Lung (tissue), 12 donors: ENCODE results near the gene AKAP13. TPM values are rescaled to one million over a fixed set of nuclear protein-coding genes. Genes with fewer than 3 reads are reported as not detected.
"Not testable (repeated sequence)": the region's sequence is repeated elsewhere in the genome, so short reads cannot be mapped to it uniquely, and the experiment has no call there.

Experiments used
- ATAC-seq: fragments of 200-7000 bp; cut with Tn5 transposase; one replicate; pipeline ENCODE4 v1.9.1; 2020; ENCODE audit warnings: moderate number of reproducible peaks; ENCODE audit not compliant: insufficient read depth, low FRiP score
- DNase-seq, 3 donors: peaks; one replicate each; pipeline ENCODE4 v3.0.0-alpha.2; 2013 to 2017
- H3K27ac ChIP-seq, 2 donors: one replicate each; pipeline ENCODE4 v1.5.1; 2013; ENCODE audit warnings: mild to moderate bottlenecking in 2 of 2, moderate library complexity in 2 of 2, control low read depth in 1 of 2, inconsistent platforms in 1 of 2, low read depth in 1 of 2, low read length in 1 of 2
- H3K27me3 ChIP-seq, 3 donors: one replicate each; pipeline ENCODE4 v1.5.1; 2013; ENCODE audit warnings: low read length in 2 of 3; ENCODE audit not compliant: control insufficient read depth in 3 of 3, insufficient read depth in 3 of 3
- H3K36me3 ChIP-seq, 4 donors: one replicate each; pipeline ENCODE4 v1.5.1; 2013; ENCODE audit warnings: low read length in 4 of 4, mild to moderate bottlenecking in 1 of 4, moderate library complexity in 1 of 4; ENCODE audit not compliant: control insufficient read depth in 4 of 4, insufficient read depth in 4 of 4
- H3K4me1 ChIP-seq, 5 donors: one replicate each; pipeline ENCODE4 v1.5.1; 2013; ENCODE audit warnings: low read length in 5 of 5, mild to moderate bottlenecking in 2 of 5, moderate library complexity in 1 of 5; ENCODE audit not compliant: control insufficient read depth in 5 of 5, insufficient read depth in 5 of 5
- H3K4me3 ChIP-seq: one replicate; pipeline ENCODE4 v1.5.1; 2013; ENCODE audit warnings: mild to moderate bottlenecking, control low read depth, moderate library complexity
- H3K9ac ChIP-seq, 2 donors: one replicate each; pipeline ENCODE4 v1.5.1; 2013; ENCODE audit warnings: low read length in 2 of 2, control low read depth in 1 of 2; ENCODE audit not compliant: insufficient read depth in 1 of 2
- H3K9me3 ChIP-seq, 4 donors: one replicate each; pipeline ENCODE4 v1.5.1; 2013; ENCODE audit warnings: low read length in 3 of 4, mild to moderate bottlenecking in 1 of 4, moderate library complexity in 1 of 4; ENCODE audit not compliant: control insufficient read depth in 4 of 4, insufficient read depth in 3 of 4
- CTCF ChIP-seq: IDR thresholded peaks from 2 replicates; pipeline ENCODE4 v1.5.1; 2012; ENCODE audit warnings: mild to moderate bottlenecking; ENCODE audit errors: control extremely low read depth, extremely low read depth
- WGBS, 2 donors: extraction: QIAGEN DNeasy Blood & Tissue Kit; methylation state at CpG; one replicate each; pipeline ENCODE4 v1.1.7; 2013; 5-methylcytosine and 5-hydroxymethylcytosine counted together
- polyA plus RNA-seq, 2 donors: library from polyadenylated mRNA; stranded (reverse); fragments of 200-250 nt; gene quantifications; one replicate each; pipeline ENCODE4 v1.2.1, GENCODE V29; 2013
- total RNA-seq, 2 donors: library from RNA; depleted of rRNA in 1 of 2; stranded (reverse); fragments of >200 nt in 1 of 2; gene quantifications; one replicate each; pipeline ENCODE4 v1.2.1, GENCODE V29; 2014 to 2021
- donor health status: control.
- donor health status: control.
- donor health status: Bipolar disorder and iron deficiency.
- donor health status: healthy.
- donor health status: DM: yes; HTN: yes; CAD: no.

Gene AKAP13
- total and polyA plus RNA-seq, 4 donors = 102 to 1,115 (median 259) TPM

GRCh38 chr15:85657132-85657531 lies 276.7 kb downstream of the AKAP13 start:
- H3K27me3 ChIP-seq = no peaks in the 10 kb centered on the region
- H3K9ac ChIP-seq = no peak overlapping the region
- ATAC-seq = no peak
- TF ChIP-seq CTCF = no peak
- no peak overlapping the region for H3K27ac ChIP-seq
- peaks cover 15 to 32% (median 25%) of the 10 kb centered on the region in 4 donors for H3K36me3 ChIP-seq
- no peak overlapping the region for H3K4me3 ChIP-seq
- H3K9me3 ChIP-seq = no peaks in the 10 kb centered on the region
- DNase-seq = no peak
- 0 to 49% methylated on average over 1 of the region's 1 CpG for WGBS, 2 donors
- peaks cover 0 to 5% (median 0%) of the 10 kb centered on the region in 5 donors for H3K4me1 ChIP-seq

- DNase-seq (no peak), ATAC-seq (no peak)
- Histone ChIP-seq H3K4me1 (peaks cover 0 to 5% (median 0%) of the 10 kb centered on the region in 5 donors), H3K27ac (no peak overlapping the region), H3K27me3 (no peaks in the 10 kb centered on the region), H3K36me3 (peaks cover 11 to 40% (median 28%) of the 10 kb centered on the region in 4 donors), H3K9me3 (no peaks in the 10 kb centered on the region), H3K9ac (no peak overlapping the region), H3K4me3 (no peak overlapping the region)
- TF ChIP-seq CTCF = no peak
- WGBS, 2 donors = 94 to 95% methylated on average over 3 of the region's 3 CpGs
Measured at GRCh38 chr15:85658816-85659215, 278.4 kb downstream of the AKAP13 start.

- Histone ChIP-seq H3K4me1 (peaks cover 0 to 9% (median 2%) of the 10 kb centered on the region in 5 donors), H3K27me3 (no peaks in the 10 kb centered on the region), H3K4me3 (no peak overlapping the region), H3K9me3 (no peaks in the 10 kb centered on the region), H3K27ac (no peak overlapping the region), H3K36me3 (peaks cover 18 to 51% (median 30%) of the 10 kb centered on the region in 4 donors), H3K9ac (no peak overlapping the region)
- ATAC-seq (no peak), DNase-seq (no peak)
- WGBS, 2 donors = 96 to 99% methylated on average over 3 of the region's 3 CpGs
- no peak for TF ChIP-seq CTCF
Measured at GRCh38 chr15:85661859-85662258, 281.5 kb downstream of the AKAP13 start.

DNA sequence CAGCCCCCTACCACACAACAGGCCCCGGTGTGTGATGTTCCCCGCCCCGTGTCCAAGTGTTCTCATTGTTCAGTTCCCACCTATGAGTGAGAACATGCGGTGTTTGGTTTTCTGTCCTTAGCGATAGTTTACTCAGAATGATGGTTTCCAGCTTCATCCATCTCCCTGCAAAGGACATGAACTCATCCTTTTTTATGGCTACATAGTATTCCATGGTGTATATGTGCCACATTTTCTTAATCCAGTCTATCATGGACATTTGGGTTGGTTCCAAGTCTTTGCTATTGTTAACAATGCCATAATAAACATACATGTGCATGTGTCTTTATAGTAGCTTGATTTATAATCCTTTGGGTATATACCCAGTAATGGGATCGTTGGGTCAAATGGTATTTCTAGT lies 285.3 kb downstream of the AKAP13 start:
- not testable (repeated sequence) for DNase-seq, H3K9me3 ChIP-seq, H3K27me3 ChIP-seq, H3K4me3 ChIP-seq, ATAC-seq, H3K27ac ChIP-seq, H3K9ac ChIP-seq
- Histone ChIP-seq H3K4me1 (peaks cover 1 to 19% (median 15%) of the 10 kb centered on the region in 5 donors), H3K36me3 (peaks cover 19 to 49% (median 29%) of the 10 kb centered on the region in 4 donors)
- WGBS, 2 donors = 91 to 93% methylated on average over 6 of the region's 6 CpGs
